CD4-positive, alpha-beta T cell treated with Interleukin-10 for 1 hour (primary cell): ENCODE measurements around the gene KIF1B.

Source experiments
- DNase-seq: peaks from one replicate; pipeline ENCODE4 v3.0.0-alpha.2; 2020

KIF1B gene, protein sequence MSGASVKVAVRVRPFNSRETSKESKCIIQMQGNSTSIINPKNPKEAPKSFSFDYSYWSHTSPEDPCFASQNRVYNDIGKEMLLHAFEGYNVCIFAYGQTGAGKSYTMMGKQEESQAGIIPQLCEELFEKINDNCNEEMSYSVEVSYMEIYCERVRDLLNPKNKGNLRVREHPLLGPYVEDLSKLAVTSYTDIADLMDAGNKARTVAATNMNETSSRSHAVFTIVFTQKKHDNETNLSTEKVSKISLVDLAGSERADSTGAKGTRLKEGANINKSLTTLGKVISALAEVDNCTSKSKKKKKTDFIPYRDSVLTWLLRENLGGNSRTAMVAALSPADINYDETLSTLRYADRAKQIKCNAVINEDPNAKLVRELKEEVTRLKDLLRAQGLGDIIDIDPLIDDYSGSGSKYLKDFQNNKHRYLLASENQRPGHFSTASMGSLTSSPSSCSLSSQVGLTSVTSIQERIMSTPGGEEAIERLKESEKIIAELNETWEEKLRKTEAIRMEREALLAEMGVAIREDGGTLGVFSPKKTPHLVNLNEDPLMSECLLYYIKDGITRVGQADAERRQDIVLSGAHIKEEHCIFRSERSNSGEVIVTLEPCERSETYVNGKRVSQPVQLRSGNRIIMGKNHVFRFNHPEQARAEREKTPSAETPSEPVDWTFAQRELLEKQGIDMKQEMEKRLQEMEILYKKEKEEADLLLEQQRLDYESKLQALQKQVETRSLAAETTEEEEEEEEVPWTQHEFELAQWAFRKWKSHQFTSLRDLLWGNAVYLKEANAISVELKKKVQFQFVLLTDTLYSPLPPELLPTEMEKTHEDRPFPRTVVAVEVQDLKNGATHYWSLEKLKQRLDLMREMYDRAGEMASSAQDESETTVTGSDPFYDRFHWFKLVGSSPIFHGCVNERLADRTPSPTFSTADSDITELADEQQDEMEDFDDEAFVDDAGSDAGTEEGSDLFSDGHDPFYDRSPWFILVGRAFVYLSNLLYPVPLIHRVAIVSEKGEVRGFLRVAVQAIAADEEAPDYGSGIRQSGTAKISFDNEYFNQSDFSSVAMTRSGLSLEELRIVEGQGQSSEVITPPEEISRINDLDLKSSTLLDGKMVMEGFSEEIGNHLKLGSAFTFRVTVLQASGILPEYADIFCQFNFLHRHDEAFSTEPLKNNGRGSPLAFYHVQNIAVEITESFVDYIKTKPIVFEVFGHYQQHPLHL (N-terminal part only)

DNA sequence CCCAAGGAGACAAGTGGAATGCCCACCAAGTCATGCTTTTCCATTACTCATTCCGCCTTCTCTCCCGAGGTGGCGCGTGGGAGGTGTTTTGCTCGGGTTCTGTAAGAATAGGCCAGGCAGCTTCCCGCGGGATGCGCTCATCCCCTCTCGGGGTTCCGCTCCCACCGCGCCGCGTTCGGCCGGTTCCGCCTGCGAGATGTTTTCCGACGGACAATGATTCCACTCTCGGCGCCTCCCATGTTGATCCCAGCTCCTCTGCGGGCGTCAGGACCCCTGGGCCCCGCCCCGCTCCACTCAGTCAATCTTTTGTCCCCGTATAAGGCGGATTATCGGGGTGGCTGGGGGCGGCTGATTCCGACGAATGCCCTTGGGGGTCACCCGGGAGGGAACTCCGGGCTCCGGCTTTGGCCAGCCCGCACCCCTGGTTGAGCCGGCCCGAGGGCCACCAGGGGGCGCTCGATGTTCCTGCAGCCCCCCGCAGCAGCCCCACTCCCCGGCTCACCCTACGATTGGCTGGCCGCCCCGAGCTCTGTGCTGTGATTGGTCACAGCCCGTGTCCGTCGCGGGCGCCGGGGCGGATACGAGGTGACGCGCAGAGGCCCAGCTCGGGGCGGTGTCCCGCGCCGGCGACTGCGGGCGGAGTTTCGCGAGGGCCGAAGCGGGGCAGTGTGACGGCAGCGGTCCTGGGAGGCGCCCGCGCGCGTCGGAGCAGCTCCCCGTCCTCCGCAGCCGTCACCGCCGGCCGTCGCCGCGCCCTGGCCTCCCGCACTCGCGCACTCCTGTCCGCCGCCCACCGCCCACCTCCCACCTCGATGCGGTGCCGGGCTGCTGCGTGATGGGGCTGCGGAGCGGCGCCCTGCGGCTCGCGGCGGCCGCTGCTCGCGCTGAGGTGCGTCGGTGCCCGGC is at the start of gene KIF1B:
KIF1B (plus strand) TSS at position 666 of the 906 bp plus-strand sequence. CDS start 21,759 bp downstream, outside the sequence.
- peak; percentile 97 for DNase-seq

GRCh38 chr1:10160907-10161490 is 49.4 kb upstream of the KIF1B start:
- no peak for DNase-seq

GRCh38 chr1:10161541-10162290 is 48.7 kb upstream of the KIF1B start:
- no peak for DNase-seq

- no peak for DNase-seq
These were observed 41.4 kb upstream of the KIF1B start for GRCh38 chr1:10168912-10169514.

- peak; percentile 12 for DNase-seq
These were observed 40.2 kb upstream of the KIF1B start for GRCh38 chr1:10170239-10170574.

DNA sequence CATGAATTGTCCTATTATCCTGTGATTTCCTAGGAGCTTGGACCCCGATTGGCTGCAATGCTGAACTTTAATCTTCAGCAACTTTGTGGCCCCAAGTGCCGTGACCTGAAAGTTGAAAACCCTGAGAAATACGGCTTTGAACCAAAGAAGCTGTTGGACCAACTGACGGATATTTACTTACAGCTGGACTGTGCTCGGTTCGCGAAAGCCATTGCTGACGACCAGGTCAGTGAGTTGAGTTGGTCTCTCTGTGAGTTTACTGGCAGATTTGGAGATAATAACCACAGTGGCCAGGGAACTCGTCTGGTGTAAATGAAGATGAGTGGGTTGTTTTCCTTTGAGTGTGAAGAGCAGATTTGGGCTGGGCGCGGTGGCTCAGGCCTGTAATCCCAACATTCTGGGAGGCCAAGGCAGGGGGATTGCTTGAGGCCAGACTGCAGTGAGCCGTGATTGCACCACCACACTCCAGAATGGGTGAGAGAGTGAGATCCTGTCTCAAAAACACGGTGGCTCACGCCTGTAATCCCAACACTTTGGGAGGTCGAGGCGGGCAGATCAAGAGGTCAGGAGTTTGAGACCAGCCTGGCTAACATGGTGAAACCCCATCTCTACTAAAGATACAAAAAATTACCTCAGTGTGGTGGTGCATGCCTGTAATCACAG is 39.1 kb upstream of the KIF1B start:
- DNase-seq = no peak

DNA sequence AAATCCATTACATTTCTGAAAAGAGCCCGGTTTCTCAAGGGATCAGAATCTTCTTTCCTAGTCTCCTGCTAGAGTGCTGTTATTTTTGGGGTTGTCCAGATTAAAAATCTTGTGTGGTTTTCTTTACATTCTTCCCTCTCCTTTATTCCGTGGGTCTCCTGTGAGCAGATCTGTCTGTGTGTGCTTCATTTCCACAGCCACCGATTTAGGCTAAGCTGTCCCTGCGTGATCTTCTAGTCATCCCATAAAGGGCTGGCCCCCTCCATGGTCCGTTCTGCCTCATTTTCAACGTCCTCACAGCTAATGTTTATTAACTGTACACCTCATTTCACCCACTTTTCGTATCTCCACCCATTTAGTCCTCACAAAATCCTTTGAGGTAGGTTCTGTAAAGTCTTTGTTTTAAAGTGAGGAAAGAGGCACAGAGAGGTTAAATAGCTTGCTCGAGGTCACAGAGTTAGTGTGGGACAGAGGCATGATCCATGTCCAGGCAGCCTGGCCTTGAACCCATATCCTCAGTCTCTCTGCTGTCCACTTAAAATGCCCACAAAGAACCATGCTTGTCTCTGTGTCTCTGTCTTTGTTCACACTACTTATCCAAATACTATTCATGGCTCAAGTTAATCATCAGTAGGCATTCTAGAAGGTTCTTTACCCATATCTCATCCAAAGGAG is 38.2 kb upstream of the KIF1B start:
- no peak for DNase-seq

GRCh38 chr1:10173582-10173981 is 36.8 kb upstream of the KIF1B start:
- no peak for DNase-seq

DNA sequence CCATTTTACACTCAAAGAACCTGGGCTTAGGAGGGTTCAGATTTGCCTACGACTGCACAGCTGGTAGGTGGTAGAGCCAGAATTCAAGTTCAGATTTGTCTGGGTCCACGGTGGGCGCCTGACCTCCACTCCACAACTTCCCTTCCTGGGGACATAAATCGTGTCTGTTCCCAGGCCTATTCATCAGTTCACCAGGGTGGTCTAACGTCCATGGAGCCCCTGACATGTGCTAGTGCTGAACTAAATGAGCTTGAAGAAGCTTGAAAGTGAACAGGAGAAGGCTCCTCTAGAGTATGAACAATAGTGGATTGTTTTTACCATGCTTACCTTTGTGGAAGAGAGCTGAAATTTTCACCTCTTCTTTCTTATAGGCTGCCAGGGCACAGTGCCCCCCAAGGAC is 32.5 kb upstream of the KIF1B start:
- DNase-seq = no peak

DNA sequence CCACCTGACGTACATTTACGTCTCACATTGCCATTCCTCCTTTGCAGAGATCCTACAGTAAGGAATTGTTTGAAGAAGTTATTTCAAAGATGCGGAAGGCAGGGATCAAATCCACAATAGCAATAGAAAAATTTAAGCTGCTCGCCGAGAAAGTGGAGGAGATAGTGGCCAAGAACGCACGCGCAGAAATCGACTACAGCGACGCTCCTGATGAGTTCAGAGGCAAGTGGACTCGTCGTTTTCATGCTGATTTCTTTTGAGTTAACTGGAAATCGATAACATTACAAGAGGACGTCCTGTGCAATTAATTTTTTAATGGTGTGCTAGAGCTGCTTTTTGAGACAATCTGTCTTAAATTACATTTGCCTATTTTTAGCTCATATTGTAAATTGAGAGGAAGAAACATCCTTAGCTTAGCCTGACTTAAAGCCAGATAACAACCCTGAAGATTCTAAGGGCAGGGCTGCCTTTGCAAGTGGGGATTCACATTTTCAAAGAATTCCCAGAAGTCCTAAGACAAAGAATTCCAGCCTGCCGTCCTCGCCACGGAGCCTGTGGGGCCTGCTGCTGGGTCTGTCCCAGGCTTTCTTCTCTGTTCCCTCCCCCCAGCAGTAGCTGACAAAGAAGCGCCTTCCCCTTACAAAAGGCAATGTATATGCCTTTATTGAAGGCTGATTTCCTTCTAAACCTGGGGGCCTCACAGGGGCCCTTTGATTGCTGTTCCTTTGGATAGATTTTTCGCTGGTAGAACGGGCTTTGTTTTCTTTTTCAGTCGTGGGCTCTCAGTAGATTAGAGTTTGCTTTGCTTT is 31.6 kb upstream of the KIF1B start:
- DNase-seq = no peak

DNA sequence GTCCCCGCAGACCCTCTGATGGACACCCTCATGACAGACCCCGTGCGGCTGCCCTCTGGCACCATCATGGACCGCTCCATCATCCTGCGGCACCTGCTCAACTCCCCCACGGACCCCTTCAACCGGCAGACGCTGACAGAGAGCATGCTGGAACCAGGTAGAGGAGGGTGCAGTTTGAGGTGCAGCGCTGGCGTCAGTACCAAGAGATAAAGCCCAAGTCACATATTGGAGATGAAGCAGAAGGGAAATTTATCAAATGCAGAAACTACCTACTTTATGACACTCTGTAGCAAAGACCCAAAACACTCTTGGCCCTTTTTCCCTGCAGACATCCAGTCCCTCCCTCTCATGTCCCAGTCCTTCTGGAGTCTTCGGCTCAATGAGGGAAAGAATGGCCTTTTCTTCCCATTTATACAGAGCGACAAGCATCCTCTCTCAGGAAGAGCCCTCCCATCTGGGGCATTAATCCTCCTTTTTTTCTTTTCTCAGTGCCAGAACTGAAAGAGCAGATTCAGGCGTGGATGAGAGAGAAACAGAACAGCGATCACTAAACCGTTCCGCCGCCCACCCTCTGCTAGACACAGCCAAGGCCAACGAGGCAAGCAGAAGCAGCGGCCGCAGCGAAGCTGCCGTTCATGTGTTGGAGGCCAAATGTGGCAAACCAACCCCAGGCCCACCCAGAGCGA is 30.8 kb upstream of the KIF1B start:
- no peak for DNase-seq

DNA sequence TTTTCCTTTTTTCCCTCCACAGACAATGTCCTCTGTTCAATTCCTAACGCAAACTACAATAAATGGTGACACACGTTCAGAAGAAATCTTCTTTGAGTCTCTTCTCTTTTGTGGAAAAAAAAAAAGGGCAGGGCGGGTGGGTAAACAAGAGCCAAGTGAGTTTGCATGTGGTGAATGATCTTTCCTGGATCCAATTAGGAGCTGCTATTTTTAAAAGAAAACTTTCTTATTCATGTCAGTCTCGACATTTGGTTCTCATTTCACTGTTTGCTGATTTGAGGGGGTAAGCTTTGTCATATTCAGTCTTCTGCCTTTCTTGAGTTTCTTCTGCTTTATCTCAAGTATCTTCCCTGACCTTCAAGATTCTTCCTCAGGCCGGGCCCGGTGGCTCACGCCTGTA is 29.2 kb upstream of the KIF1B start:
- DNase-seq = no peak

DNA sequence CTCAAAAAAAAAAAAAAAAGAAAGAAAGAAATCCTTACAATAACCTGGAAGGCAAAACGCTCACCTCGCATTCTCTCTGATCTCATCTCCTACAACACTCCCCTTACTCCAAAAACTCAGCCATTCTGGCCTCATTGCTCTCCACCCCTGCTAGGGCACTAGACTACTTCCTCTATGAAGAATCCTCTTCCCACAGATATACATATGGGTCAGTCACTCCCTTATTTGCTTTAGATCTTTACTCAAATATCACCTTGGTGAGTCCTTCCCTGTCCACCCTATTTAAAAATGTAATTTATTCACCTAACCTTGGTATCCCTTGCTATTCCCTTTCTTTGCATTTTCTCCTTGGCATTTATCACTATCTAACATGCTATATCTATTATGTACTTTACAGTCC is 24.6 kb upstream of the KIF1B start:
- no peak for DNase-seq

DNA sequence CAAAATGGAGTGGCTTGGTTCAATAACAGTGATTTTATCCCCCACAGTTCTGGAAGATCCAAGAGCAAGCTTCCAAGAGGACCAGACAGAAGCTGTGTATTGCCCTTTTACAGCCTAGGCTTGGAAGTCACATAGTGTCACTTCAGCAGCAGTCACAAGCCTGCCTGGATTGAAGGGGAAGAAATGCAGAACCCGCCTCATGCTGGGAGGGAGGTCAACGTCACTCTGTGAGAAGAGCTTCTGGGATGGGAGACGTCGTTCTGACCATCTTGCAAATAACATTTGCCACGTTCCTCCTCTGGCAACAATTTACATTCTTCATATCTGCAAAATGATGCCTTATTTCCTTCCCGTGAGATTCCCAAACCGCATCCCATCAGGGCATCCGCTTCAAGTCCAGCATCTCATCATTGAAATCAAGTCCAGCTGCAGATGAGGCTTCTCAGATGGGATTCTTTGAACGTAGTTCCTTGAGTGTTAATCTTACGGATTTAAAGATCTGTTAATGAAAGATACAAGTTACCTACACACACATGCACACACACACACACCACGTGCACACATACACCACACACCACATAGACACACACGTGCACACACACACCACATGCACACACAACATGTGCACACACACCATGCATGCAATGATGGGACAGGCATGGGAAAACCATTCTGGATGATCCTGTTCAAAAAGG is 23.9 kb upstream of the KIF1B start:
- no peak for DNase-seq

- DNase-seq = no peak
These were observed 23.4 kb upstream of the KIF1B start for GRCh38 chr1:10187026-10187334.

DNA sequence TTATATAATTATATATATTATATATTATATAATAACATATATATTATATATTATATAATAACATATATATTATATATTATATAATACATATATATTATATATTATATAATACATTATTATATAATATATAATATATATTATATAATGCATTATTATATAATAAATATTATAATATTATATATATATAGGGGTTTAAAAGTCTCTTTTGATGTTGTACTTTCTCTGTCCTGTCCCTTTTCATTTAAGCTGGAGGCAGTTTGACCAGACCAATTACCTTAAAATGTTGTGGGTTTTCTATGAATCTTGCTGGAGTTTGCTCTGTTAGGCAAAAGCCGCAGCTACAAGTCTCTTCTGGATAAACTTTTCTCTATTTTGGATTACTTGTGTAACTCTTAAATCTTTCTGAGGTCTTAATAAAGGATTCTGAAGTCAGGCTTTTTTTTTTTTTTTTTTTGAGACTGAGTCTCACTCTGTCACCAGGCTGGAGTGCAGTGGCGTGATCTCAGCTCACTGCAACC is 22.2 kb upstream of the KIF1B start:
- DNase-seq = no peak

- DNase-seq = no peak
These were observed 20.7 kb upstream of the KIF1B start for GRCh38 chr1:10189659-10190058.
